H9 (cell line): ENCODE data around the gene IL1RAPL2. TPM values are rescaled to one million over a fixed set of nuclear protein-coding genes. Genes with fewer than 3 reads are reported as not detected.

Experiments
- DNase-seq: peaks from one replicate; pipeline ENCODE4 v3.0.0-alpha.2; 2017
- H2AFZ ChIP-seq: one replicate; pipeline ENCODE4 v1.6.1; 2013; ENCODE audit warnings: mild to moderate bottlenecking, low read length, control low read depth, moderate library complexity
- H2AK5ac ChIP-seq: 2 replicates; pipeline ENCODE4 v1.6.1; 2013; ENCODE audit warnings: low read length, control low read depth, mixed read lengths; ENCODE audit not compliant: insufficient read length
- H2BK120ac ChIP-seq: one replicate; pipeline ENCODE4 v1.6.1; 2013; ENCODE audit warnings: low read depth, mild to moderate bottlenecking, low read length, control low read depth, inconsistent platforms; ENCODE audit not compliant: poor library complexity, severe bottlenecking
- H2BK12ac ChIP-seq: 2 replicates; pipeline ENCODE4 v1.6.1; 2013; ENCODE audit warnings: low read length, control low read depth, mixed read lengths, low read depth; ENCODE audit not compliant: insufficient read length
- H2BK15ac ChIP-seq: 2 replicates; pipeline ENCODE4 v1.6.1; 2013; ENCODE audit warnings: low read depth, low read length, control low read depth
- H2BK20ac ChIP-seq: one replicate; pipeline ENCODE4 v1.6.1; 2013; ENCODE audit warnings: low read depth, mild to moderate bottlenecking, low read length, control low read depth, inconsistent platforms; ENCODE audit not compliant: poor library complexity, severe bottlenecking
- H2BK5ac ChIP-seq: 2 replicates; pipeline ENCODE4 v1.6.1; 2013; ENCODE audit warnings: low read length, control low read depth, mixed read lengths; ENCODE audit not compliant: insufficient read length
- H3K14ac ChIP-seq: 2 replicates; pipeline ENCODE4 v1.6.1; 2013; ENCODE audit warnings: low read length, control low read depth; ENCODE audit not compliant: insufficient read depth
- H3K18ac ChIP-seq: 2 replicates; pipeline ENCODE4 v1.6.1; 2013; ENCODE audit warnings: low read depth, mild to moderate bottlenecking, mixed read lengths, low read length, control low read depth; ENCODE audit not compliant: insufficient read length
- H3K23ac ChIP-seq: 2 replicates; pipeline ENCODE4 v1.6.1; 2013; ENCODE audit warnings: low read length, control low read depth, mixed read lengths, low read depth; ENCODE audit not compliant: insufficient read length
- H3K23me2 ChIP-seq: 2 replicates; pipeline ENCODE4 v1.6.1; 2013; ENCODE audit warnings: low read depth, mild to moderate bottlenecking, mixed read lengths, low read length, control low read depth; ENCODE audit not compliant: insufficient read length, poor library complexity, severe bottlenecking
- H3K27ac ChIP-seq: 2 replicates; pipeline ENCODE4 v1.5.1; 2013; ENCODE audit warnings: low read length, control low read depth, mixed read lengths, low read depth; ENCODE audit not compliant: insufficient read length
- H3K27me3 ChIP-seq: 2 replicates; pipeline ENCODE4 v1.6.1; 2013; ENCODE audit warnings: low read length, control low read depth, inconsistent platforms; ENCODE audit not compliant: insufficient read depth
- H3K4ac ChIP-seq: 2 replicates; pipeline ENCODE4 v1.6.1; 2013; ENCODE audit warnings: low read depth, mild to moderate bottlenecking, control low read depth, inconsistent platforms, low read length, moderate library complexity
- H3K4me1 ChIP-seq: 2 replicates; pipeline ENCODE4 v1.6.1; 2013; ENCODE audit warnings: low read length, control low read depth, inconsistent platforms; ENCODE audit not compliant: insufficient read depth
- H3K4me2 ChIP-seq: 2 replicates; pipeline ENCODE4 v1.6.1; 2013; ENCODE audit warnings: low read length, control low read depth, mixed read lengths; ENCODE audit not compliant: insufficient read length, insufficient read depth
- H3K56ac ChIP-seq: 2 replicates; pipeline ENCODE4 v1.6.1; 2013; ENCODE audit warnings: low read depth, mild to moderate bottlenecking, mixed read lengths, low read length, control low read depth; ENCODE audit not compliant: insufficient read length
- H3K79me1 ChIP-seq: 2 replicates; pipeline ENCODE4 v1.6.1; 2013; ENCODE audit warnings: low read depth, mild to moderate bottlenecking, moderate library complexity, low read length, control low read depth, inconsistent platforms; ENCODE audit not compliant: insufficient read depth, poor library complexity, severe bottlenecking
- H3K79me2 ChIP-seq: 2 replicates; pipeline ENCODE4 v1.6.1; 2013; ENCODE audit warnings: low read length, control low read depth, inconsistent platforms; ENCODE audit not compliant: insufficient read depth
- H3K9ac ChIP-seq: 2 replicates; pipeline ENCODE4 v1.6.1; 2013; ENCODE audit warnings: low read length, control low read depth, mixed read lengths; ENCODE audit not compliant: insufficient read length; ENCODE audit errors: extremely low read depth
- H3K9me3 ChIP-seq: one replicate; pipeline ENCODE4 v1.6.1; 2013; ENCODE audit warnings: low read depth, low read length, inconsistent platforms; ENCODE audit not compliant: control insufficient read depth
- H3T11ph ChIP-seq: one replicate; pipeline ENCODE4 v1.6.1; 2013; ENCODE audit warnings: mild to moderate bottlenecking, low read length, control low read depth, inconsistent platforms
- H4K20me1 ChIP-seq: one replicate; pipeline ENCODE4 v1.6.1; 2013; ENCODE audit not compliant: control insufficient read depth, insufficient read length, insufficient read depth
- H4K5ac ChIP-seq: 2 replicates; pipeline ENCODE4 v1.6.1; 2013; ENCODE audit warnings: low read depth, mild to moderate bottlenecking, mixed read lengths, low read length, control low read depth; ENCODE audit not compliant: insufficient read length
- H4K8ac ChIP-seq: replicated peaks from 2 replicates; pipeline ENCODE4 v1.6.1; 2013; ENCODE audit warnings: low read length, control low read depth, mixed read lengths, low read depth; ENCODE audit not compliant: insufficient read length
- H4K91ac ChIP-seq: 2 replicates; pipeline ENCODE4 v1.6.1; 2013; ENCODE audit warnings: low read depth, mild to moderate bottlenecking, moderate library complexity, mixed read lengths, low read length, control low read depth; ENCODE audit not compliant: insufficient read length
- H3K27ac Mint-ChIP-seq, 3 experiments: 2 replicates in 2 of 3; 3 replicates in 1 of 3; pipeline ENCODE4 v1.8.0; 2020 to 2021; ENCODE audit warnings: mixed read lengths in 3 of 3, mild to moderate bottlenecking in 1 of 3, moderate library complexity in 1 of 3
- H3K27me3 Mint-ChIP-seq: 2 replicates; pipeline ENCODE4 v1.8.0; 2021; ENCODE audit warnings: low read depth, mild to moderate bottlenecking, moderate library complexity, mixed read lengths
- H3K36me3 Mint-ChIP-seq, 3 experiments: 2 replicates in 2 of 3; 3 replicates in 1 of 3; pipeline ENCODE4 v1.8.0; 2020 to 2021; ENCODE audit warnings: low read depth in 3 of 3, mixed read lengths in 3 of 3; ENCODE audit not compliant: insufficient read depth in 1 of 3
- H3K4me1 Mint-ChIP-seq, 2 experiments: 2 replicates each; pipeline ENCODE4 v1.8.0; 2020; ENCODE audit warnings: mixed read lengths in 2 of 2
- H3K4me3 Mint-ChIP-seq, 2 experiments: 2 replicates in 1 of 2; 3 replicates in 1 of 2; pipeline ENCODE4 v1.8.0; 2020 to 2021; ENCODE audit warnings: mild to moderate bottlenecking in 2 of 2, mixed read lengths in 2 of 2, moderate library complexity in 1 of 2
- H3K9me3 Mint-ChIP-seq, 2 experiments: 2 replicates in 1 of 2; 3 replicates in 1 of 2; pipeline ENCODE4 v1.8.0; 2020; ENCODE audit warnings: mild to moderate bottlenecking in 2 of 2, mixed read lengths in 2 of 2, moderate library complexity in 1 of 2
- CTCF ChIP-seq: fragments of 200-600 bp; sonication (generic); conservative IDR thresholded peaks from 3 replicates; pipeline ENCODE4 v1.8.0; 2021; ENCODE audit warnings: antibody characterized with exemption, mild to moderate bottlenecking
- WGBS: extraction: QIAGEN DNeasy Blood & Tissue Kit; methylation state at CpG from one replicate; pipeline ENCODE4 v1.1.7; 2013; ENCODE audit warnings: missing lambda C conversion rate, low lambda C conversion rate, mixed read lengths; ENCODE audit not compliant: insufficient read length; ENCODE audit errors: extremely low coverage; 5-methylcytosine and 5-hydroxymethylcytosine counted together
- total RNA-seq: library from RNA; stranded (reverse); gene quantifications from 2 replicates; pipeline ENCODE4 v1.2.1, GENCODE V29; 2021

The IL1RAPL2 gene
- total RNA-seq, 1 experiment from 2014 or later = not detected

- H2BK120ac ChIP-seq = no peak overlapping the region
- no peak overlapping the region for H2BK20ac ChIP-seq
- H3K27me3 ChIP-seq = no peaks in the 10 kb centered on the region
- H3K36me3 Mint-ChIP-seq = no peaks in the 10 kb centered on the region; a peak in 2 of 7 replicates
- WGBS = no CpG with 5 or more reads among the region's 1 CpG
- no peaks in the 10 kb centered on the region for H3K27me3 Mint-ChIP-seq
- no peak overlapping the region for H3K18ac ChIP-seq
- H2BK15ac ChIP-seq = no peak overlapping the region
- no peak overlapping the region for H2BK5ac ChIP-seq
- no peaks in the 10 kb centered on the region for H3K4me1 ChIP-seq
- H3K23me2 ChIP-seq = no peaks in the 10 kb centered on the region
- no peak overlapping the region for H4K91ac ChIP-seq
- no peak overlapping the region for H3K27ac Mint-ChIP-seq
- no peaks in the 10 kb centered on the region for H4K20me1 ChIP-seq
- H3K9me3 ChIP-seq = no peaks in the 10 kb centered on the region
- no peaks in the 10 kb centered on the region for H3K79me1 ChIP-seq
- DNase-seq = no peak
- H4K8ac ChIP-seq = no peak overlapping the region
- H3K4me2 ChIP-seq = no peak overlapping the region
- H3K79me2 ChIP-seq = no peaks in the 10 kb centered on the region
- H2AK5ac ChIP-seq = no peak overlapping the region
- no peak overlapping the region for H2BK12ac ChIP-seq
- no peak overlapping the region for H2AFZ ChIP-seq
- no peak overlapping the region for H3K4me3 Mint-ChIP-seq
- H3K4ac ChIP-seq = no peak overlapping the region
- H3K9ac ChIP-seq = no peak overlapping the region
- peaks cover 0 to 42% of the 10 kb centered on the region in 2 experiments; a peak in 2 of 5 replicates for H3K9me3 Mint-ChIP-seq
- H3T11ph ChIP-seq = no peak overlapping the region
- no peak overlapping the region for H4K5ac ChIP-seq
- H3K27ac ChIP-seq = no peak overlapping the region
- H3K56ac ChIP-seq = no peak overlapping the region
- H3K14ac ChIP-seq = no peak overlapping the region
- TF ChIP-seq CTCF = no peak
- H3K23ac ChIP-seq = no peak overlapping the region
- H3K4me1 Mint-ChIP-seq = peaks cover 10 to 12% of the 10 kb centered on the region in 2 experiments
Measured at GRCh38 chrX:104961926-104962325, 395.9 kb downstream of the IL1RAPL2 start.
